Renal cortex interstitium (tissue), 11 donors: ENCODE measurements around the gene SOWAHA. TPM values are rescaled to one million over a fixed set of nuclear protein-coding genes. Genes with fewer than 3 reads are reported as not detected.

Source experiments
- DNase-seq, 11 donors: peaks; one replicate each; pipeline ENCODE4 v3.0.0-alpha.2; 2013; ENCODE audit warnings: low read depth in 9 of 11, low spot score in 4 of 11; ENCODE audit errors: extremely low read depth in 1 of 11
- polyA plus RNA-seq, 3 donors: library from polyadenylated mRNA; unstranded; fragments of 120-200 nt; gene quantifications; one replicate each; pipeline ENCODE4 v1.2.1, GENCODE V29; 2013; ENCODE audit not compliant: insufficient read length in 3 of 3

The SOWAHA gene
- polyA plus RNA-seq, 3 donors = 3.0 to 5.3 (median 4.4) TPM

DNA sequence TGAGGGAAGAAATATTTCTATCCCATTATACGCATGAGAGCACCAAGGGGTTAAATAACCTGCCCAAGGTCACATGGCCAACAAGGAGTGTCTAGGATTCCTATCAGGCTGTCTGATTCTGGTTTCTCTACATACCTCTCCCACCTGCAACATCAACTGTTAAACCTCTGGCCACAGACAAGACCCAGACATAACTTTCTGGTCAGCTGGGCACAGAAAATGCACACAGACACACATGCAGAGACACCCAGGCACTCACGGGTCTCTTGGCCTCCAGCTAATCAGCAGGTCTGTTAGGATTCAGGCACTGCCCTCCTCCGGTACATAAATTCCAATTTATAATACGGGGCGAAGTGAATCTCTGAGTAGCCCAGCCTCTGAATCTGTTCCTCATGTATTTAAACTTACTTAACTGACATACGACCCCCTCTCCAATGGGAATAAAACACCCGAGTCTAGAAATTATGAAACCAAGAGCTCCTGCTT lies 37.6 kb upstream of the SOWAHA start:
- peak in 2 of 11 donors; percentile 22 to 43 for DNase-seq

DNA sequence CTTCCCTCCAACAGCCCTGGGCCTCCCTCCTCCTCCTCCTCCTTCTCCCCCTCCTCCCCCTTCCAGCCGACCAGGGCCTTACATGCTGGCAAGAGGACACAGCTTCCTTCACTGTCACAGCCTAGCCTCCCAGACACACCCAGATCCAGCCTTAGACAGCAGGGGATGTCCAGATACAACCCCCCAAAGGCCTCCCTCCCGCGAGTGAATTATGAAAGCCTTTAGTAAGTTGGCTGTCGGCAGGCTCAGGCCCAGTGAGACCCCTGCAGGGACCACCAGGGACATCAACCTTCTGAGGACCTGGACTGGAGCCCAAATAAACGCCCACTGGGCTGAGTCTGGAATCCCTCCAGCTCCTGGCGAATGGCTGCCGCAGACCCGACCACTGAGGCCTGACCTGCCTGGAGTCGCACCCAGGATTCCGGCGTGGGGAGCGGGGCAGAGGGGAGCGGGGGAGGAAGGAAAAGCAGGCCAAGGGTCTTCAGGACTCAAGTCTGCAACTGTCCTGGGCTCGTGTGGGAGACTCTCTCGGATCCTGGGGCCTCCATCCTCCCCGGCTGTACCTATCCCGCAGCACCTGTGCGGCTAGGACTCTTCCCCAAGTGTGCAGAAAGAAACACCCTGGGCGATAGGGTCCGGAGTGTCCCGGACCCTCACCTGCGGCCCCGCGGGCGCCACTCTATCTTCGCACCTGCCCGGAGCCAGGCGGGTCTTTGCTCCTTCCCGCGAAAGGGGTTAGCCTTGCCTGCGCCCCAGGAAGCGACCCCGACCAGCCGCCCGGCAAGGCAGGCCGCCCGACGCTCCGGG lies 36.8 kb upstream of the SOWAHA start:
- DNase-seq = peak in 2 of 11 donors; percentile 38 to 51

DNA sequence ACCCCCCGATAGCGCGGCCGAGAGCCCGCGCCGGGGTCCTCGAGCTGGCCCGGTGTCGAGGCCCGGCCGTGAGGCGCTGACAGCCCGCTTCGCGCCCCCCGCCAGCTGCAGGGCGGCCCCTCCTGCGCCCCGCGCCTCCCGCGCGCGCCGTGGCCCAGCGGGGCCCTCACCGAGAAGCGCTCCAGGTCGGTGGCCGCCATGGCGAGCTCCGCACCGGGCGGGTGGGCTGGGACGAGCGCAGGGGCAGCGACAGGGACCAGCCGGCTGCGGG lies 36.2 kb upstream of the SOWAHA start:
- DNase-seq = no peak

DNA sequence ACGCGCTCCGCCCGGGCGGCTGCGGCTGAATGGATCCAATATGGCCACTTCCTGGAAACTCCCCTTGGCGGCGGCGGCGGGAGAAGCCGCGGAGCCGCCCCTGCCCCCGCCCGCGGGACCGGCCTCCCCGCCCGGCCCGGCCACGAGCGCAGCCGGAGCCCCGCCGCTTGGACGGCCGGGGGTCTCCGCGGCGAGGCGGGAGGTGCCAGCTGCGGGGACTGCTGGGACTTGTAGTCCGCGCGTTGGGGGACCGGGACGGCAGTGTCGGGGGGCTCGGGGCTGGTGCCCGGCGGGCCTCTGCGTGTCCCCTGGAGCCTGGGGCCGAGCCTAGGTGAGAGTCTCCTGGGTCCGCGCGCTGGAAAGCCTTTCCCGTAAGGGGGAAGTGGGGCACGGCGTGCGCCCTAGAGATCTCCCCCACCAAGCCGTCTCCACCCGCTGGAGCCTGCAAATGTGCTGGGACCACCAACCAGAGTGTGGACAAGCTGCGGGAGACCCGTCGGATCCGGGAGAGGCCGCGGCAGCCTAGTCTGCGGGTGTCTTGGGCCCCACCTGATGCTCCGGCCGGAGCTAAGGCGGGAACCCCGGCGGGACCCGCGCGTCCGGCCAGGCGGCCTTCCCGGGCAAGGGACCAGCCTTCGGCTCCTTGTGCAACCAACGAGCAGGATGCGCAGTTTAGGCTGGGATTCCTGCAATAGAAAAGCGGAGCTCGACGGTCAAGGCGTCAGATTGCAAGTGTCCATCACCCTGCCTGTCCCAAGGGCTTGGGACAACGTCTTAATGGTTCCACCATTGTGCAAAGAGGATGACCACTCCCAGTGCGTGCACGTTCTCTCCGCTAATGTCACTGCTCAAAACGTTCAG lies 35.7 kb upstream of the SOWAHA start, which contains the start of gene SEPTIN8:
SEPTIN8 (minus strand) TSS at position 31 of the 861 bp plus-strand sequence. CDS start 102 bp downstream, outside the sequence.
- peak in 3 of 11 donors; percentile 20 to 46 (median 40) for DNase-seq

DNA sequence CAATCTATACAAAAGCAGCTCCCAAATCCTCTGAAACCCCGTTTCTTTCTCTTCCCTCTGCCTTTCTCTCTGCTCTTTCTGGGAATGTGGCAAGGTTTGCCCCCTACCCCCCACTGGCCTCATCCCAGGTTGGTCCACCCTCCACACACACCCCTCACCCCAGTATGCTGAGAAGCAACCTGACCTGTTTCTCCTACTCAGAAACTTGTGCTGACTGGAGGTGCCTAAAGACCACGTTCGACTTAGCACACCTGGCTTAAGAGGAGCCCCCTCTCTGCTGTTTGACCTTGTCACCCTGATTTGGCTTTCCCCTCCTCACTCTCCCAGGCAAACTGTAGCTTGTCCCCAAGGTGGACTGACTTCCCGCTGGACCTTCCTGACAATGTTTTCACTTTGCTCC lies 35.0 kb upstream of the SOWAHA start:
- no peak for DNase-seq

DNA sequence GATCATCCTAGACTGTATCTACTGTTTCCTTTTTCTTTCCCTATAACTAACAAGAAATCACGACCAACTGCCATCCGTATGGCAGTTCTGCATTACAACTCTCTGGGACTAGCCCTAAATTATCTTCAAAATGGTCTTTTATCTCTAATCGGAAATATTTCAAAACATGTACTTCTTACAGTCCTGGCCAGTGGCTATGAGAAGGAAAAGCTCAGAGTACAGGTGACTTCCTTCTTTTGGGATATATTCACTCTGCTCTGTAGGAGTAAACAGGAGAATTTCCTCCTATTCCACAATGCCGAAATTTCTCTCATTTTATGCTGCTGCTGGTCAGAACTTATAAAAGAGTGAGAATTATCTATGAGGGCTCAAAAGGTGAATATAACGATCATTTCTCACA lies 34.2 kb upstream of the SOWAHA start:
- DNase-seq = no peak

DNA sequence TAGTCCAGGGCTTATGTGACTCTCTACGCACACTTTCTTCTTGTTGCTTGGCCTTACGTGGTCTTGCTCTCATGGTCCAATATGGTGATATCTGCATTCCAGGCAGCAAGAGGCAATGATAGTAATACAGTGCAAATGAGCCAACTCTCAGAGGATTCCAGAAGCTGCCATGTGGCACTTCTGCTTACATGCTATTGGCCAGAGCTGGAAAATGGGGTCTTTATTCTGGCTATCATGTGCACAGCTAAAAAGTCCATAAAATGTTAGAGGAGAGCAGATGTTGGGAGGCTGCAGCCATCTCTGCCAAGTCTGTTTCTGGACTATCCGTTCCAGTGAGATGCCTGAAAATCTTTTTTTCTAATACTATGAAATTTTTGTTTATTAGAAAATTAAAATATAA lies 33.1 kb upstream of the SOWAHA start:
- DNase-seq = no peak

DNA sequence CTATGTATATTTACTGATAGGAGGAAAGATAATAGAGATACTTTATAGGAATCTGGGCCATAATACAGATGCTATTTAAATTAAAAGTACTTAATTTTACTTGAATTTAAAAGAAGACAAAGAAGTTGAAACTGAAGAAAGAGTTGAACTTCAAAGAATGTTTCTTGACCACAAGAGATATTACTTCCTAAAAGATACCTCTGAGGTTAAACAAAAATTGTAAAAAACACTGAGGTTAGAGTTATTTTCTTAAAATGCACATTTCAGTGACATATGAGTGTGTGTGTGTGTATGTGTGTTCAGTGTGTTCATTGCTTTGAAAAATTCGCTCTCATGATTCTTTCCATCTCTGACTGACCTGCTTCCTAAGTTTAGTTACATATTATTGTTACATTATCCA lies 32.5 kb upstream of the SOWAHA start:
- DNase-seq = no peak

DNA sequence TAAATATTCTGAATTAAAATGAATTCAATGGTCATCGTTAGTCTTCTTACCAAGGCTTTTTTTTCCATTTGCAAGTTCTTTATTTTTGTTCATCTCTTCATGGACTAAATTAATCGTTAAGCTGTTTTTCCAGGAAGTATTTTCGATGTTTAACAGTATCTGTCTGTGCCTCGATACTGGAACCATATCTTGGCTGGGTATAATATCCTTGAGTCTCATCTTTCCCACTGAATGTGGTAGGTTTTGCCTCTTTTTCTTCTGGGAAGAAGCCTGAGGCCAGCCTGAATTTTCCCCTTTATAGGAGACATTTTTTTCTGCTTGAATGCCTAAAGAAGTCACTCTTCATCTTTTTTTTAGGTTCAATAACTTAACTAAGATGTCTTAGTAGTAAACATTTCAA lies 32.1 kb upstream of the SOWAHA start:
- no peak for DNase-seq

DNA sequence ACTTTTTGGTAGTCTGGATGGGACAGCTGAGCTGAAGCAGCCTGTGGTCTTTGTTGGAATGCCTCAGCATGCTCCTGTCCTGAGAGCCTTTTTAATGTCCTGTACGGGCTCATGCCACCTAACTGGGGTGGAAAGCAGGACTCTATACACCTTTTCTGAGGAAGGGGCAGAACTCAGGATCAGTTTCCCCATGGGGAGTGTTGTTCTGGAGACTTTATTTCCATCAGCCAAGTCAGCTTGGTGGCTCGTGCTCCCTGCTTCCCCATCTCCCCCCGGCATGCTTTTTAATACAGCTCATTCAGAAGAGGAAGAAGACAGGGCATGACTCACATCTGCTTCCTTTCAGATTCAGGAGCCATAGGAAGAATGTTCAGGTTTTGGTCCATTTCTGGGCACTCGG lies 31.0 kb upstream of the SOWAHA start:
- DNase-seq = no peak

DNA sequence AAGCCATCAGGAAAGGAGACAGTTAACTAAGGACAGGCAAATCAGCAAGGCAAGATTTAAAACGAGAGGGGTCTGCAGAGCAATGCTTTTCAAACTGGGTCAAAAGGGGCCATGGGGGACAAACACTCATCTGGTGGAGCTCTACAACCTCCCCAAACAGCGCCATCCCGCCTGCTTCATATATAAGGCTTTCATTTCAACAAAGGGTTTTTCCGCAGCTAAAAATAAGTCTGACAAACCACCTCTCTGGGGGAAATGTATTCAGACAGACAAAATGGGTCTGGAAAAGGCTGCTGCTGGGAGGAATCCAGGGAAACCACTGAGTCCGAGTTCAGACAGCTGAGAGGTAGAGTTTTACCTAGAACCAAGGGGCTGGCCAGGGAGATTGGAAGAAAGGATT lies 27.7 kb upstream of the SOWAHA start:
- no peak for DNase-seq

DNA sequence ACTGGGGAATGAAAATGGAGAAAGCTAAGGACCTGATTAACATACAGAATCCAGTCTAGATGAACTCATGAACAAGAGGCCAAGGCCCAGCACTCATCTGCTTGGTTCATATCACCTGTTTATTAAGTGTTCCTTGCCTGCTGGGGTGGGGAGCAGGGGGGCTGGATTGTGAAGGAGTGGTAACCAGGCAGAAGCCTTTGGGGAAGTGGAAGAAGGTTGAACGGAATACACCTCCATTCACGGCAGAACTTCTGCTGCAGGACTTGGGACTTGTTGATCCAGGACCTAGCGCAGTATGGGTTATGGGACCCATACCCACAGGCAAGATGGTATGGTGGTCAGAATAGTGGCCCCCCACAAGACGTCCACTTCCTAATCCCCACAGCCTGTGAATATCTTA lies 27.2 kb upstream of the SOWAHA start:
- DNase-seq = no peak

DNA sequence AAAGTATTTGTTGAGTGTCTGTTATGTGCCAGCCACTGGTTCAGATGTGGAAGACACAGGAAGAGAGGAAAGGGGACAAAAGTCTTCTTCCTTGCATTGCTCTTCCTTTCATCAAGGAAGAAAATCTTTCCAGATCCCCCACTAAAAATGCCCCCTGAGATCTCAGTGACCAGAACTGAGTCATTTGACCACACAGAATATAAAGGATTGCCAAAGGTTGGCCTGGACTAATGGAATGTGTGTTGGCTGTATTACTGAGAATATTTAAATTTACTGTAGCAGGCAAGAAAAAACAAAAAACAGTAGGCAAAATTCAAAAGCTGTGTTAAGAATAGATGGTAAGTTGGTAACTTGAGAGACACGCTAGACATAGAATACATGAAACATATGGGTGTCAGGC lies 26.0 kb upstream of the SOWAHA start:
- no peak for DNase-seq

DNA sequence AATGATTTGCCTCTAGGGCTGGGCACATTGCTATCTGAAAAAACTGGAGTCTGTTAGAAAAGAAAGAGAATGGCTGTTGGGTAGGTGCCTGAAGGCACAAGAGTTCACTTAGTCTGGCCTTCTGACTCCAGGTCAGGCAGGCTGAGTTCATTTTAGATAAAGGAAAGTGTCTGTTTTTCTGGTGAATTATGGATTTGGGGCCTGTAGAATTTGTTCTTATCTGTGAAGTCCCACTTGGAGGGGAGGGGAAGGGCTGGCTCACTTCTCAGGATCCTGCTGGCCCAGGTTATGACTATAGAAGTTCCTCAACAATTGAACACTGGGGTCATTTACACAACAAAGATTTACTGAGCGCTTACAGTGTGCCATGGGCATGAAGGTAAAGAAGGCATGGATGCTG lies 24.6 kb upstream of the SOWAHA start:
- no peak for DNase-seq

DNA sequence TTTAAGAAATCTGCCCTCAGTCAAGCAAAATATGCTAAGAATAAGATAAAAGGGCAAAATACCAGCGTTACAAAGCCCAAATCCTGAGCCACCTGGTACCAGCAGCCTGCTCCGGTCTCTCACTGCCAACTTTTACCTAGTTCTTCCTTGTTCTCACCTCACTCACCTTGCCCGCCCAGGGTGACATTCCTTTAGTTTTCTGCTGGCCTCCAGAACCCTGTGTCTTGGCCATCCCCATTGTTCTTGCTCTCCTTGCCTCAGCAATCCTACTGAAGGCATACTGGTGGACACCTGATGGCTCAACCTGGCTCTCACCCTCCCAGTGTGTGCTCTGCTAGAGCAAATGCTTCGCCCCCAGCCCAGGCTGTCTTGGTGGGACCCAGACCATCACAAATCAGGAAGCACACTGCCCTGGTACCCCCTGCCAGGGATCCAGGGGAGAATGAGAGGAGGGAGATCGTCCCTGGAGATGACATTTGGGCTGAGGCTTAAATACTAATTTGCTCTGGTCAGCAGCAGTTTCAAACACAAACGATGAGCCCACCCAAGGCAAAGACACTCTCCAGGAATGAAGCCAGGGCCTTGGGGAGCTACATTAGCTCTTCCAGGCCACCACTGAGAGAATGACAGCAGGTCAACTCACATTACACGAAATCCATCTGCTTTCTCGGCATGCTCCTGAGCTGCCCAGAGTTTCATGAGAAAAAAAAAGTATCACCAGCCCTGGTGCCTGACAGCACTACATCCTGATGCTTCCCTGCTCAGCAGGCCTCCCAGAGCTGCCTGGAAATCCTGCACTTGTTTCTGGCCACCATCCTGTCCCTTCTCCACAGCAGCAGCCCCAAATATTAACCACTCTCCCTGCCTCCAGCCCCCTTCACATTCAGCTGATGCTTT lies 23.9 kb upstream of the SOWAHA start:
- no peak for DNase-seq

DNA sequence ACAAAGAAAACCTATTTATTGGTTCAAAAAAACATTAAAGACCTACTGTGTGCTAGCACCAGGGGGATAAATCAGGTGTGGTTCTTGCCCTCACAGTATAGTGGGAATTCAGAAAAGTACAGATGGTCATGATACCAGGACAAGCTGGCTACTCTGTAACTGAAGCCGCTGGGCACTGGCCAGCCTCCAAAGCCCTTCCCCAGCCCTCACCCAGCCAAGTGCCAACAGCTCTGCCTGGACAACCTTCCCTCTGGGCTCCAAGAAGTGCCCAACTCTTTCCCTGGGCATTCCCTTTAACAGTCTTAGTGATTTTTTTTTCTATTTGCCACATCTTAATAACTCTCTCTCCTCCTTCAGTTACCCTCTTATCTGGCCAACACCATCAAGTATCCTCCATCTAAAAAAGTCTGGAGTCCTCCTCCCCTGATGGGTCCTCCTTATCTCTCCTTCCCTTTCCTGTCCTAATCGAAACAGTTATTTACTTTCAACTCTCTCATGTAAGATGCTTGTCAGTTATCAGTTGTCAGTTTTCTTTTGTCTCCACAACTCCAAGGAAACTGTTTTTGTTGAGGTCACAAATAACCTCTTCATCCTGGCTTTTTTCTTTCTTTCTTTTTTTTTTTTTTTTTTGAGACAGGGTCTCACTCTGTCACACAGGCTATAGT lies 22.8 kb upstream of the SOWAHA start:
- DNase-seq = no peak

DNA sequence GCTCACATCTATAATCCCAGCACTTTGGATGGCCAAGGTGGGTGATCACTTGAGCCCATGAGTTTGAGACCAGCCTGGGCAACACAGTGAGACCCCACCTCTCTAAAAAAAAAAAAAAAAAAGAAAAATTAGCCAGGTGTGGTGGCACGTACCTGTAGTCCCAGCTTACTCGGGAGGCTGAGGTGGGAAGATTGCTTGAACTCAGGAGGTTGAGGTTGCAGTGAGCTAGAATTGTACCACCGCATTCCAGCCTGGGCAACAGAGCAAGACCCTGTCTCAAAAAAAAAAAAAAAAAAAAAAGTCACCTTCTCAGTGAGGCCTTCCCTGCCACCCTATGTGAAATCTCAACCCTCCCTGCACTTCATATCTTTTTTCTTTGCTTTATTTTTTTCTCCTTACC lies 22.1 kb upstream of the SOWAHA start:
- DNase-seq = no peak

DNA sequence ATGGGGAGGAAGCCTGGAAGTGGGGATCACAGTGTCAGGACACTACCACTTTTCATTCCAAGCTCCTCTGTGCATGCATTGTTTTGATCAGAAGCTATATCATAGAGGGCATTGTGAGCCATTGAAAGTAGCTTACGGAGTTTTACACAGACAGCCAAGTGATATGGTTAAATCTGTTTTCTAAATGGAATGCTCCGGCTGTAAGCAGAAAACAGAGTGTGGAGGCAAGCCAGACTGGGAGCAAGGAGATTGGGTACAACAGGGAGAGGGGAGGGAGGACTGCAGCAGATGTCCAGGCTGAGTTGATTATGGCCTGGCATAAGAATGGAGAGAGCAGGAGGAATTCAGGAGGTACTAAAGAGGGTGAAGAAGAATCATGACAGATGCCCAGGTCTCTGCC lies 15.5 kb upstream of the SOWAHA start:
- no peak for DNase-seq

DNA sequence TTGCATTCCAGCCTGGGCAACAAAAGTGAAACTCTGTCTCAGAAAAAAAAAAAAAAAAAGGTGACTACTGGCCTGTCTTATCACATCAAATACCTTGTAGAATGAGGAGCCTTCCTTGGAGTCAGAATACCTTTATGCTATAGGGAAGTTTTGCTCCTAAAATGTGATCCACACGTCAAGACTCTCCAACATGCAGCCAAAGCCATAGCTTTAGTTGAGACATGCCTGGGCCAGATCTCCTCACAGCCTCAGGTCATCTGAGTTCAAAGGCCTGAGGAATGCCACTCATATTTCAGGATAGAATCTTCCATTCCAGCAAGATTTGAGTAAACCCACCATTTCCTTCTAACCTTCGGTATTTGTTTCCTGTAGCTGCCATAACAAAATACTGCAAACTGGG lies 13.7 kb upstream of the SOWAHA start:
- DNase-seq = no peak
